Stomach (tissue), 9 donors: Measurements from ENCODE around the gene WDR73. TPM values are rescaled to one million over a fixed set of nuclear protein-coding genes. Genes with fewer than 3 reads are reported as not detected.

Source experiments
- DNase-seq, 2 donors: peaks; one replicate each; pipeline versions ENCODE4 v3.0.0 to v3.0.0-alpha.2; 2013 to 2019
- H3K27ac ChIP-seq, 5 donors: fragments of 200-600 bp in 4 of 5; sonication (generic) in 4 of 5; one replicate each; pipeline ENCODE4 v1.5.1; 2013 to 2019; ENCODE audit warnings: mild to moderate bottlenecking in 1 of 5, moderate library complexity in 1 of 5
- H3K27me3 ChIP-seq, 3 donors: fragments of 200-600 bp; sonication (generic); one replicate each; pipeline ENCODE4 v1.5.1; 2017 to 2019; ENCODE audit warnings: mixed run types in 1 of 3
- H3K36me3 ChIP-seq, 4 donors: fragments of 200-600 bp; sonication (generic); 1 replicate in 3 of 4; 2 replicates in 1 of 4; pipeline ENCODE4 v1.5.1; 2016 to 2019
- H3K4me1 ChIP-seq, 4 donors: fragments of 200-600 bp; sonication (generic); one replicate each; pipeline ENCODE4 v1.5.1; 2016 to 2019
- H3K4me3 ChIP-seq, 4 donors: fragments of 200-600 bp; sonication (generic) in 3 of 4; one replicate each; pipeline ENCODE4 v1.5.1; 2016 to 2019; ENCODE audit warnings: mild to moderate bottlenecking in 1 of 4
- H3K9me3 ChIP-seq, 4 donors: fragments of 200-600 bp; sonication (generic); one replicate each; pipeline ENCODE4 v1.5.1; 2016 to 2019
- EP300 ChIP-seq: sonication (generic); formaldehyde crosslinking; IDR thresholded peaks from one replicate; pipeline ENCODE4 v1.6.1; 2017; ENCODE audit warnings: antibody characterized with exemption
- POLR2A ChIP-seq, 4 donors: fragments of 450-650 bp; IDR thresholded peaks; one replicate each; pipeline ENCODE4 v1.6.1; 2016; ENCODE audit warnings: antibody characterized with exemption in 4 of 4, control low read depth in 2 of 4, mild to moderate bottlenecking in 1 of 4, moderate library complexity in 1 of 4
- POLR2AphosphoS5 ChIP-seq, 3 donors: sonication (generic); formaldehyde crosslinking; IDR thresholded peaks; one replicate each; pipeline ENCODE4 v1.6.1; 2016; ENCODE audit warnings: antibody characterized with exemption in 3 of 3
- WGBS, 5 donors: extraction: QIAGEN DNeasy Blood & Tissue Kit in 3 of 5; methylation state at CpG; one replicate each; pipeline versions ENCODE4 v1.1.5 to v1.1.7; 2013 to 2018; 5-methylcytosine and 5-hydroxymethylcytosine counted together
- intact Hi-C: fragments of 100-400 bp; cut with DNase I; formaldehyde crosslinking; loops from one replicate; pipeline ENCODE4 v1.15.1; 2023; ENCODE audit warnings: low total_unique reads
- polyA plus RNA-seq, 3 donors: library from polyadenylated mRNA; stranded (reverse); fragments of 200-250 nt; gene quantifications; one replicate each; pipeline ENCODE4 v1.2.3, GENCODE V29; 2013
- total RNA-seq, 5 donors: library from RNA; depleted of rRNA; stranded (reverse); fragments of >200 nt; gene quantifications; one replicate each; pipeline versions ENCODE4 v1.1.0 to v1.2.3, GENCODE V29; 2014 to 2016
- TF ChIP-seq, protein P1 (sequence below), 7 experiments: fragments of 450-650 bp in 4 of 7; fragments of 200-600 bp in 3 of 7; sonication (generic) in 3 of 7; IDR thresholded peaks; one replicate each; pipeline ENCODE4 v1.5.1; 2016 to 2019; ENCODE audit warnings: antibody characterized with exemption in 7 of 7, control low read depth in 2 of 7, mild to moderate bottlenecking in 1 of 7
- donor health status: healthy with polysubstance abuse.
- donor health status: Bipolar disorder and iron deficiency.
- donor health status: healthy.

Gene WDR73
- total and polyA plus RNA-seq, 8 donors: 9.1 to 70.1 (median 21.2) TPM

DNA sequence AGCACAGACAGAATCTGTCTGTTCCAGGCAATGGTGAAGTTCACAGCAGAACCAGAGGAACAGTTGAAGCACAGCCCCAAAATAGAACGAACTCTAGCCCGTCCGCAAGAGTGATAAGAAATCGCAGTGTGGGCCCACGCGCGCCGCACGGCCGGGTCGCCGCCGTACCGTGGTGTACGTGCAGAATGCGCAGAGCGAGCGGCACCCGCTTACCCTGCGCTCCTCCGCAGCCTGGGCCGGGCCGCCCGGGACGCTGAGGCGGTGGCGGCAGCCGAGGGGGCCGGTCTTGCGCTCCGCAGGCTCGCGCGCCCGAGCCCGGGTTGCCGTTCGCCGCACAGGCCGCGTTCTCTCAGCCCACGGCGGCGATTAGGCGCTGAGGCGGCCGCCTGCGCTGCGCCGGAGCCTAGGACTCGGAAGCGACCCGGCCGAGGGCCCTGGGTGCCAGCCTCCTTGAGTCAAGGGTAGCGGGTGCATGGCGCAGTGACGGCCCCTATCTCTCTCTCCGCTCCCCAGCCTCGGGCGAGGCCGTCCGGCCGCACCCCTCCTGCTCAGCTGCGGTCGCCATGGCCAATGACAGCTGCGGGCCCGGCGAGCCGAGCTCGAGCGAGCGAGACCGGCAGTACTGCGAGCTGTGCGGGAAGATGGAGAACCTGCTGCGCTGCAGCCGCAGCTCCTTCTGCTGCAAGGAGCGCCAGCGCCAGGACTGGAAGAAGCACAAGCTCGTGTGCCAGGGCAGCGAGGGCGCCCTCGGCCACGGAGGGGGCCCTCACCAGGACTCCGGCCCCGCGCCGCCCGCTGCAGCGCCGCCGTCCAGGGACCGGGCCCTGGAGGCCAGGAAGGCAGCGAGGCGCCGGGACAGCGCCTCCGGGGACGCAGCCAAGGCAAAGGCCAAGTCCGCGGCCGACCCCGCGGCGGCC, 20.5 kb downstream of the WDR73 start:
- Histone ChIP-seq H3K4me3 (peak overlapping the region; percentile 59 to 80 (median 70)), H3K9me3 (no peaks in the 10 kb centered on the region), H3K27me3 (no peaks in the 10 kb centered on the region), H3K27ac (peak overlapping the region; percentile 88 to 94 (median 94)), H3K36me3 (peaks cover 4 to 25% (median 20%) of the 10 kb centered on the region in 4 donors), H3K4me1 (peaks cover 21 to 55% (median 40%) of the 10 kb centered on the region in 4 donors)
- peak; percentile 77 to 92 for DNase-seq
- TF ChIP-seq EP300 (no peak), POLR2A (IDR thresholded peaks at IDR 0.05) (no peak), POLR2AphosphoS5 (IDR thresholded peaks at IDR 0.05) (peak in 2 of 3 donors; percentile 19 to 34)
- TF ChIP-seq, protein P1, sequence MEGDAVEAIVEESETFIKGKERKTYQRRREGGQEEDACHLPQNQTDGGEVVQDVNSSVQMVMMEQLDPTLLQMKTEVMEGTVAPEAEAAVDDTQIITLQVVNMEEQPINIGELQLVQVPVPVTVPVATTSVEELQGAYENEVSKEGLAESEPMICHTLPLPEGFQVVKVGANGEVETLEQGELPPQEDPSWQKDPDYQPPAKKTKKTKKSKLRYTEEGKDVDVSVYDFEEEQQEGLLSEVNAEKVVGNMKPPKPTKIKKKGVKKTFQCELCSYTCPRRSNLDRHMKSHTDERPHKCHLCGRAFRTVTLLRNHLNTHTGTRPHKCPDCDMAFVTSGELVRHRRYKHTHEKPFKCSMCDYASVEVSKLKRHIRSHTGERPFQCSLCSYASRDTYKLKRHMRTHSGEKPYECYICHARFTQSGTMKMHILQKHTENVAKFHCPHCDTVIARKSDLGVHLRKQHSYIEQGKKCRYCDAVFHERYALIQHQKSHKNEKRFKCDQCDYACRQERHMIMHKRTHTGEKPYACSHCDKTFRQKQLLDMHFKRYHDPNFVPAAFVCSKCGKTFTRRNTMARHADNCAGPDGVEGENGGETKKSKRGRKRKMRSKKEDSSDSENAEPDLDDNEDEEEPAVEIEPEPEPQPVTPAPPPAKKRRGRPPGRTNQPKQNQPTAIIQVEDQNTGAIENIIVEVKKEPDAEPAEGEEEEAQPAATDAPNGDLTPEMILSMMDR (IDR thresholded peaks at IDR 0.05): no peak
- WGBS, 5 donors: 0 to 1% (median 0%) methylated on average over 30 to 105 of the region's 105 CpGs
- intact Hi-C loops: no loop called here

DNA sequence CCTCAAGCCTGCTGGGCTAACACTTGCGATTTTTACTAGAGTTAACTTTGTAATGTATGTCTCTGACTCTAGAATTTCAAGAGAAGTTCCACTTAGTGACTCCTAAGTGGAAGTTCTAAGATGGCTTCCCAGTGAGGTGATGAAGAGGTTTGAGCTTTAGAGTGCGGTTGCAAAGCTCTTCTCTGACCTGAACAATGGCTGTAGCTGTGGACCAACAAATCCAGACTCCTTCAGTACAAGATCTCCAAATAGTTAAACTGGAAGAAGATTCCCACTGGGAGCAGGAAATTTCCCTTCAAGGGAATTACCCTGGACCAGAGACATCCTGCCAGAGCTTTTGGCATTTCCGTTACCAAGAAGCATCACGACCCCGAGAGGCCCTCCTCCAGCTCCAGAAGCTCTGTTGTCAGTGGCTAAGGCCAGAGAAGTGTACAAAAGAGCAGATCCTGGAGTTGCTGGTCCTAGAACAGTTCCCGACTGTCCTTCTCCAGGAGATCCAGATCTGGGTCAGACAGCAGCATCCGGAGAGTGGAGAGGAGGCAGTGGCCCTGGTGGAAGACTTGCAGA, 22.3 kb downstream of the WDR73 start:
- H3K27me3 ChIP-seq: no peaks in the 10 kb centered on the region
- H3K4me1 ChIP-seq: peaks cover 21 to 55% (median 40%) of the 10 kb centered on the region in 4 donors
- peaks cover 0 to 10% (median 8%) of the 10 kb centered on the region in 4 donors for H3K36me3 ChIP-seq
- intact Hi-C loops: no loop called here
- peak overlapping the region; percentile 59 to 80 (median 70) for H3K4me3 ChIP-seq
- WGBS, 5 donors: 31 to 48% (median 43%) methylated on average over 6 to 7 of the region's 7 CpGs
- TF ChIP-seq EP300: no peak
- no peak for TF ChIP-seq POLR2A (IDR thresholded peaks at IDR 0.05)
- TF ChIP-seq, protein P1 (IDR thresholded peaks at IDR 0.05): no peak
- DNase-seq: no peak
- peak overlapping the region; percentile 88 to 96 (median 94) for H3K27ac ChIP-seq
- no peaks in the 10 kb centered on the region for H3K9me3 ChIP-seq

DNA sequence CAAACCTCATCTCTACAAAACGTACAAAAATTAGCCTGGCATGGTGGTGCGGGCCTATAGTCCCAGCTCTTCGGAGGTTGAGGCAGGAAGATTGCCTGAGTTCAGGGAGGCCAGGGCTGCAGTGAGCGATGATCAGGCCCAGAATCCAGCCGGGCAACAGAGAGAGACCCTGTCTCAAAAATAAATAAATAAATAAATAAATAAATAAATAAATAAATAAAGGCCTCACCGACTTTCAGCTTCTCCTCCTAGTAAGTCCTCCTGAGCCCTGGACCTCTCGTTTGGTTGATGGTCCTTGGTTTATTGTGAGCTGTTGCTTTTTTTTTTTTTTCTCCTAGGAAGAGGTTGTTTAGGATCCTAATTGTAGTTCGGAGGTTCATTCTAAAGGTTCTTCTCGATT, 25.1 kb downstream of the WDR73 start:
- TF ChIP-seq, protein P1 (IDR thresholded peaks at IDR 0.05): no peak
- no peak for TF ChIP-seq POLR2AphosphoS5 (IDR thresholded peaks at IDR 0.05)
- Histone ChIP-seq H3K36me3 (peaks cover 0 to 28% (median 9%) of the 10 kb centered on the region in 4 donors), H3K27ac (no peak overlapping the region), H3K4me1 (peaks cover 11 to 29% (median 27%) of the 10 kb centered on the region in 4 donors), H3K4me3 (no peak overlapping the region), H3K27me3 (no peaks in the 10 kb centered on the region), H3K9me3 (no peaks in the 10 kb centered on the region)
- intact Hi-C loops: no loop called here
- DNase-seq: no peak
- WGBS, 5 donors: 88 to 92% (median 90%) methylated on average over 9 of the region's 9 CpGs

DNA sequence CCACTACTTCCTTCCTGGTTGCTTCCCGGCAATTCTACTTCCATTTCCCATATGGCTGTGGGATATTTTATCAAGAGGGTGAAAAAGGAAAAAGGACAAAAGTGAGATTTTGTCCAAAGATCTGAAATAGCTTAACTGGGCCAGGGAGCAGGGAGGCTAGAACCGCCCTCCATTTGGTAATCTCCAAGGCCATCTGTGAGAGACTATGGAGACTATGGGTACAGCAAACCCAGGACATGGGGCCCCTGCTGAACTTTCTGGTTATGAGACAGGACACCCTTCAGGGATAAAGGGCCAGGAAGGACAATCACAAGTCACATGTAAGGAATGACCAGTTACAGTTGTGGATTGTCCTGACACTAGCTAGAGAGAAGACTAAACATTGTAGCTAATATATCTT, 29.0 kb downstream of the WDR73 start:
- intact Hi-C loops: no loop called here
- 77 to 93% (median 85%) methylated on average over 2 of the region's 2 CpGs for WGBS, 5 donors
- Histone ChIP-seq H3K9me3 (peaks cover 15 to 27% (median 19%) of the 10 kb centered on the region in 4 donors), H3K4me1 (peaks cover 0 to 3% (median under 1%) of the 10 kb centered on the region in 4 donors), H3K27ac (peak overlapping the region in 1 of 5 donors; percentile 14), H3K27me3 (no peaks in the 10 kb centered on the region), H3K4me3 (no peak overlapping the region), H3K36me3 (peaks cover 21 to 67% (median 43%) of the 10 kb centered on the region in 4 donors)
- no peak for DNase-seq
- no peak for TF ChIP-seq POLR2AphosphoS5 (IDR thresholded peaks at IDR 0.05)
- TF ChIP-seq, protein P1 (IDR thresholded peaks at IDR 0.05): no peak
- no peak for TF ChIP-seq POLR2A (IDR thresholded peaks at IDR 0.05)
- TF ChIP-seq EP300: no peak
